GM10266 (cell line): ENCODE data around the gene SARDH.

Source experiments
- DNase-seq: peaks from one replicate; pipeline ENCODE4 v3.0.0; 2012; ENCODE audit errors: extremely low spot score
- TF ChIP-seq, protein P1 (sequence below): IDR thresholded peaks from 2 replicates; pipeline ENCODE4 v1.5.1; 2012; ENCODE audit warnings: mild to moderate bottlenecking, low read depth; ENCODE audit not compliant: control insufficient read depth, insufficient read depth; ENCODE audit errors: missing control alignments

The SARDH gene

DNA sequence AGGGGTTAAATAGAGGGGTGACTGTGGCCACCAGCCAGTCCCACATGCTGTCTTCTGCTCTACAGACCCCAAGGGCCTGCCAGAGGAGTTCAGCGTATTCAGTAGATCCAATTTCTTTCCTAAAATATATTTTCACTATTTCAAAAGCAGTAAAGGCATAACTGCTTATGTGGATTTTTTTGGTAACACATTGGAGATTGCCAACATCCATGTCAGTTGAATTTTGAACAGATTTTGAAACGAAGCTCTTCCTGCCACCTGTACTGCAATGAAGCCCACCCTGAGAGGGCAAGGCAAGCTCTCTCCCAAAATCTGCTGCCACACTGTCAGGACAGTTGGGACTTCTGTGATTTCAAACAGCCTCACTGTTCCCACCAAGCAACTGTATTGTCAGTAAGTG lies 37.1 kb upstream of the SARDH start:
- DNase-seq: no peak
- TF ChIP-seq, protein P1, sequence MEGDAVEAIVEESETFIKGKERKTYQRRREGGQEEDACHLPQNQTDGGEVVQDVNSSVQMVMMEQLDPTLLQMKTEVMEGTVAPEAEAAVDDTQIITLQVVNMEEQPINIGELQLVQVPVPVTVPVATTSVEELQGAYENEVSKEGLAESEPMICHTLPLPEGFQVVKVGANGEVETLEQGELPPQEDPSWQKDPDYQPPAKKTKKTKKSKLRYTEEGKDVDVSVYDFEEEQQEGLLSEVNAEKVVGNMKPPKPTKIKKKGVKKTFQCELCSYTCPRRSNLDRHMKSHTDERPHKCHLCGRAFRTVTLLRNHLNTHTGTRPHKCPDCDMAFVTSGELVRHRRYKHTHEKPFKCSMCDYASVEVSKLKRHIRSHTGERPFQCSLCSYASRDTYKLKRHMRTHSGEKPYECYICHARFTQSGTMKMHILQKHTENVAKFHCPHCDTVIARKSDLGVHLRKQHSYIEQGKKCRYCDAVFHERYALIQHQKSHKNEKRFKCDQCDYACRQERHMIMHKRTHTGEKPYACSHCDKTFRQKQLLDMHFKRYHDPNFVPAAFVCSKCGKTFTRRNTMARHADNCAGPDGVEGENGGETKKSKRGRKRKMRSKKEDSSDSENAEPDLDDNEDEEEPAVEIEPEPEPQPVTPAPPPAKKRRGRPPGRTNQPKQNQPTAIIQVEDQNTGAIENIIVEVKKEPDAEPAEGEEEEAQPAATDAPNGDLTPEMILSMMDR: no peak

DNA sequence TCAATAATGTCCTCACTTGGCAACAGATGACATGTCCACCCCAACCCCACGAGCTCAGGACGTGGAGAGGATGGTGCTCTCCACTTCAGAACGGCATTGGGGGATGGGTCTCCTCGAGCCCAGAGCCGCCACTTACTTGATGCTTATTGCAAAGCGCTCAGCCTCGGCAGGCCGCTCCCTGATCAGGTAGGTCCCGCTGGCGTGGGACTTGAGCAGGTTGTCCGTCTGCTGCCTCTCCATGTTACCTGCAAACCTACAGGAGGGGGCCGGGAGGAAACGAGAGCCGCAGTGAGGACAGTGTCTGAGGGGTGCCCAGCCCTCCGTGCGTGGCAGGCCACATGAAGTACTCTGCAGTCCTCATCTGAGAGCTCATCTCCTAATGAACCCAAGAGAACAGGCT lies 36.6 kb upstream of the SARDH start:
- DNase-seq: no peak
- TF ChIP-seq, protein P1: no peak

DNA sequence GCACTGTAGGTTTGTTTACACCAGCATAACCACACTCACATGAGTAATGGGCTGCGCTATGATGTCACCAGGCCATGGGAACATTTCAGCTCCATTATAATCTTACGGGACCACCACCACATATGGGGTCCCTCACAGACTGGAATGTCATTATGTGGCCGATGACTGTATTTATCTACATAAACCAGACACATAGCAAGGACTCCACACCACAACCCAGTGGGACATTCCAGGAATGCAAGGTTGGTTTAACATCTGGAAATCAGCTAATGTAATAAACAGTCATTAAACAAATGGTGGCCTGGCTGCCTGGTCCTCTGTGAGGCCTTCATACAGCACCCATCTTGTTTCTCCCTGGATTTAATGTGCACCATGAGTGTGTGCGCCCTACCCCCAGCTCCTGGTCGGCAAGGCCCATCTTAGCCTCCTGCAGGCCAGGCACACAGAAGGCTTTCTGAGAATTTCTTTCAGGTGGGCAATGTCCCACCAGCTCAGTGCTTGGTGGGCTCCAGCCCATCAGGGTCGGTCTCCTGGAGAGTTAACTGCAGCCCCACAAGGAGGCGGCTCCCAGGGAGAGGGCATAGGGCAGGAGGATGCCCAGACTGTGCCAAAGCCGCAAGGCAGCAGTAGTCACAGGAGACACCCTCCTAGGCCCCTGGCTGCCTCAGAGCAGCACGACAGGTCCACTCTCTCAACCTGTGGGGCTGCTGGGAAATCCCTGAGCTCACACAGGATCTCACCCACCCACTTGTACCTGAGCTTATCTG lies 35.9 kb upstream of the SARDH start:
- DNase-seq: no peak
- TF ChIP-seq, protein P1: no peak

DNA sequence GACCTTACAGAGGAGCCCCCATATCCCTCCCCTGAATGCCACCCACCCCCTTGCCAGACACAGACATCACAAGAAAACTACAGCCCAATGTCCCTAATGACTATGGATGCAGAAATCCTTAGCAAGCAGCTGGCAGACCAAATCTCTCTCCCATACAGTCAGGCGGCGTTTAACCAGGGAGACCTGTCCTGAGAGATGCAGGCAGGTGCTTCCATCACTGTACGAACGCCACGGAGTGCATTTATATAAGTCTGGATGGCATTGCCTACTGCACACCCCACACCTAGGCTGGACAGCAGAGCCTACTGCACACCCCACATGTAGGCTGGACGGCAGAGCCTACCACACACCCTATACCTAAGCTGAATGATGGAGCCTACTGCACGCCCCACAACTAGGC lies 34.4 kb upstream of the SARDH start:
- no peak for DNase-seq
- TF ChIP-seq, protein P1: no peak

DNA sequence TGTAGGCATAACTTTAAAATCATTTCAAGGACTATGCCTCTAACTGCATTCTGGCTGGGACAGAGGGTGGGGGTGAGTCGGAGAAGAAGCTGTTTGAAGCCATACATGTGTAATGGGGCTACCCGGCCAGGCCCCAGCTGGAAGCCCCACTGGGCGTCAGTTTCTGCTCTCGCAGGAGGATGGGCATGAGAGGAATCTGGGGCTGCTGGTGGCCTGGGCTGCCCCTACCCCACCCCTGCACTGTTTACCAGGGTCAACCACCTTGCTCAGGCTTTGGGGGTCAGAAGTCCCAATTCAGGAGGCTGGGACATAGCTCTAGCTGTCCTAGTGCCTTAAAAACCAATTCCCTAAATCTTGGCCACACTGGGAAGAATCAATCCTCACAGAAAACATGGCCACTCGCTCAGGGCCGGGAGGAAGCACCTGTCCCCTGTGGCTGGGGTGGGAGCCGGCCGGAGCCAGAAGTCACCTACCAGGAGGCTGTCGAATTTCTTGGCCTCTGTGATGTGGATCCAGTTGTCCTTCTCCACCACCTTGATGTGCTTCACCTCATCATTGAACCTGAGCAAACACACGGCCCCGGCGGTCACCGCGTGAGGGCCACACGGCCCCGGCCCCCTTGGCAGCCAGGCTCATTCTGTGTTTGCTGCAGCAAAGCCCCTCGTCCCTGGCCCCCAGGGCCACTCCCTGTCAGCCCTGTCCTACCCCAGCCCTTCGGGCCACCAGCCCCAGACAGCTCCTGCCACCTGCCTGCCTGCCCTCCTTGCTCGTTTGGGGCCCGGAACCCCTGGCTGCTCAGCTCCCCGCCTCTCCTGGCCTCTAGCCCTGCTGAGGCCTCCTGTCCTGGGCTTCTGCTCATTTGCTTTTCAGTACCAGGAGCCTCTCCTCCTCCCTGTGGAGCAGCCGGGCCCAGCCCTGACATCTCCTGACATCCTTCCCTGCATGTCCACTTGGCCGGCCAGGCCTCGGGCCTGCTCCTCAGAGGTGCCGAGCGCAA lies 33.6 kb upstream of the SARDH start:
- no peak for DNase-seq
- TF ChIP-seq, protein P1: no peak

DNA sequence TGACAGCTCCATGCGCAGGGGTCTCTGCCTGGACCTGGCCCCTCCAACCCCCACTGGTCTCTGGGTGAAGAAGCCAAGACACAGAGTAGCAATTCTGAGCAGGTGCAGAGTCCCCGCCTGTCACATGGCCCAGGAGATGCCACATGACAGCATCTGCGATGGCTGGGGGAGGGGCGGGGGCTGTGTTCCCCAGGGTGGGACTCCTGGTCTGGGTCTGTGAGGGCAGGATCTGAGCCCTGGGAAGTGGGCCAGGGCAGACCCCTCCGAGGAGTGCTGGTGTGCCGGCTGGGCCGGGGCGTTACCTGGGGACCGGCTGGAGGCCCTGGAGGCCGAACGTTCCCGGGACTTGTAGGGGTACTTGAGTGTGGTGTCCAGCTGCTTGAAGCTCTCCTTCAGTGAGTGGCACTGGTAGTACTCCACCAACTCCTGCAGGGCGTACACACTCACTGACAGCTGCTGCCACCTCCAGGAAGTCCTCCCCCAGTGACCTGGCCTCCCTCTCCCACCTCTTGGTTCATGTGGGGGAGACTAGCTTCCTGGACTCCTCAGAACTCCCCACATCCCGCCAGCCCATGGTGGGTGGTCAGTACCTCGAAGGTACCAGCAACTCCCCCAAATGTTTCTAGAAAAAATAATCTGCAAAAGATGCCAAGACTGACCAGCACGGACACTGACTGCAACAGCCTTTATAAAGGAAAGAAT lies 32.1 kb upstream of the SARDH start:
- TF ChIP-seq, protein P1: no peak
- no peak for DNase-seq
